CD4-positive, alpha-beta T cell treated with Interleukin-4 for 4 hours (primary cell): ENCODE results near the gene CHST11.
A peak's percentile ranks its signal among the peaks of the same experiment; 100 is the strongest.
"Not testable (repeated sequence)": the region's sequence is repeated elsewhere in the genome, so short reads cannot be mapped to it uniquely, and the experiment has no call there.

Experiments
- DNase-seq: peaks from one replicate; pipeline ENCODE4 v3.0.0-alpha.2; 2020

Gene CHST11

GRCh38 chr12:104729091-104729490 lies 272.3 kb downstream of the CHST11 start:
- DNase-seq: no peak

- DNase-seq: no peak
Observed at GRCh38 chr12:104729610-104730446, 273.1 kb downstream of the CHST11 start.

GRCh38 chr12:104730763-104731162 lies 274.0 kb downstream of the CHST11 start:
- no peak for DNase-seq

- no peak for DNase-seq
Observed at GRCh38 chr12:104733717-104734175, 277.0 kb downstream of the CHST11 start.

- no peak for DNase-seq
Observed at GRCh38 chr12:104734541-104735095, 277.9 kb downstream of the CHST11 start.

GRCh38 chr12:104735801-104736200 lies 279.1 kb downstream of the CHST11 start:
- DNase-seq: no peak

GRCh38 chr12:104736307-104736706 lies 279.6 kb downstream of the CHST11 start:
- no peak for DNase-seq

- no peak for DNase-seq
Observed at GRCh38 chr12:104737113-104737512, 280.4 kb downstream of the CHST11 start.

GRCh38 chr12:104737791-104738301 lies 281.1 kb downstream of the CHST11 start:
- no peak for DNase-seq

- DNase-seq: no peak
Observed at GRCh38 chr12:104738331-104738730, 281.6 kb downstream of the CHST11 start.

- no peak for DNase-seq
Observed at GRCh38 chr12:104738776-104739642, 282.3 kb downstream of the CHST11 start.

GRCh38 chr12:104740668-104741067 lies 283.9 kb downstream of the CHST11 start:
- DNase-seq: peak; percentile 35

GRCh38 chr12:104741077-104741476 lies 284.3 kb downstream of the CHST11 start:
- no peak for DNase-seq

- DNase-seq: no peak
Observed at GRCh38 chr12:104741497-104742367, 285.0 kb downstream of the CHST11 start.

- DNase-seq: no peak
Observed at GRCh38 chr12:104742551-104743201, 285.9 kb downstream of the CHST11 start.

GRCh38 chr12:104743202-104743580 lies 286.4 kb downstream of the CHST11 start:
- DNase-seq: no peak

- not testable (repeated sequence) for DNase-seq
Observed at GRCh38 chr12:104743753-104744548, 287.2 kb downstream of the CHST11 start.

- DNase-seq: no peak
Observed at GRCh38 chr12:104746467-104747088, 289.8 kb downstream of the CHST11 start.

GRCh38 chr12:104747330-104747729 lies 290.6 kb downstream of the CHST11 start:
- DNase-seq: no peak

GRCh38 chr12:104747955-104748354 lies 291.2 kb downstream of the CHST11 start:
- DNase-seq: peak; percentile 18
